ENCODE results near the gene MRLN. TPM values are rescaled to one million over a fixed set of nuclear protein-coding genes. Genes with fewer than 3 reads are reported as not detected.

The MRLN gene
- total RNA-seq, 2 donors from 2014 or later, result not detected

GRCh38 chr10:59724098-59724938 lies 28.9 kb downstream of the MRLN start:
- H3K4me1 Mint-ChIP-seq, result no peaks in the 10 kb centered on the region
- no peaks in the 10 kb centered on the region for H3K27me3 Mint-ChIP-seq (ENCODE audit: insufficient read depth)
- H3K4me3 ChIP-seq (ENCODE audit: low read length), result no peak overlapping the region
- peaks cover 6% of the 10 kb centered on the region for H3K9me3 ChIP-seq (ENCODE audit: control insufficient read depth, low read length)
- H3K9ac ChIP-seq (ENCODE audit: extremely low read depth, low read length, poor library complexity, severe bottlenecking), result no peak overlapping the region
- H3K36me3 ChIP-seq (ENCODE audit: control insufficient read depth, insufficient read depth, low read length), result no peaks in the 10 kb centered on the region
- H3K4me1 ChIP-seq (ENCODE audit: control insufficient read depth, insufficient read depth, low read length), result no peaks in the 10 kb centered on the region
- H3K27me3 ChIP-seq (ENCODE audit: control insufficient read depth, insufficient read depth, low read length, poor library complexity, severe bottlenecking), result no peaks in the 10 kb centered on the region
- H3K27ac Mint-ChIP-seq, result no peak overlapping the region
- TF ChIP-seq CTCF (conservative IDR thresholded peaks at IDR 0.05), result no peak
- H3K27ac ChIP-seq (ENCODE audit: low read depth, low read length), result no peak overlapping the region
- H3K4me3 Mint-ChIP-seq, result no peak overlapping the region
- H3K36me3 Mint-ChIP-seq (ENCODE audit: low read depth), result no peaks in the 10 kb centered on the region
- H3K9me3 Mint-ChIP-seq, result peaks cover 5% of the 10 kb centered on the region
- WGBS, 2 experiments (ENCODE audit: insufficient coverage in 1 of 2, insufficient read length in 1 of 2), result 90 to 100% methylated on average over 2 of the region's 3 CpGs
- no peak for DNase-seq

GRCh38 chr10:59720377-59720776 lies 32.9 kb downstream of the MRLN start:
- H3K4me3 ChIP-seq (ENCODE audit: low read length), result no peak overlapping the region
- H3K4me1 ChIP-seq (ENCODE audit: control insufficient read depth, insufficient read depth, low read length), result no peaks in the 10 kb centered on the region
- TF ChIP-seq CTCF (conservative IDR thresholded peaks at IDR 0.05), result no peak
- no peaks in the 10 kb centered on the region for H3K27me3 Mint-ChIP-seq (ENCODE audit: insufficient read depth)
- H3K27ac Mint-ChIP-seq, result no peak overlapping the region
- H3K9ac ChIP-seq (ENCODE audit: extremely low read depth, low read length, poor library complexity, severe bottlenecking), result no peak overlapping the region
- peaks cover 6% of the 10 kb centered on the region for H3K9me3 ChIP-seq (ENCODE audit: control insufficient read depth, low read length)
- no peaks in the 10 kb centered on the region for H3K36me3 ChIP-seq (ENCODE audit: control insufficient read depth, insufficient read depth, low read length)
- no peak for DNase-seq
- no peak overlapping the region for H3K4me3 Mint-ChIP-seq
- no peaks in the 10 kb centered on the region for H3K4me1 Mint-ChIP-seq
- H3K9me3 Mint-ChIP-seq, result peaks cover 5% of the 10 kb centered on the region
- H3K27ac ChIP-seq (ENCODE audit: low read depth, low read length), result no peak overlapping the region
- H3K27me3 ChIP-seq (ENCODE audit: control insufficient read depth, insufficient read depth, low read length, poor library complexity, severe bottlenecking), result no peaks in the 10 kb centered on the region
- H3K36me3 Mint-ChIP-seq (ENCODE audit: low read depth), result no peaks in the 10 kb centered on the region

- Histone ChIP-seq H3K4me1 (ENCODE audit: control insufficient read depth, insufficient read depth, low read length) (no peaks in the 10 kb centered on the region), H3K9me3 (ENCODE audit: control insufficient read depth, low read length) (peaks cover 6% of the 10 kb centered on the region), H3K27me3 (ENCODE audit: control insufficient read depth, insufficient read depth, low read length, poor library complexity, severe bottlenecking) (no peaks in the 10 kb centered on the region), H3K36me3 (ENCODE audit: control insufficient read depth, insufficient read depth, low read length) (no peaks in the 10 kb centered on the region), H3K27ac (ENCODE audit: low read depth, low read length) (no peak overlapping the region), H3K9ac (ENCODE audit: extremely low read depth, low read length, poor library complexity, severe bottlenecking) (no peak overlapping the region), H3K4me3 (ENCODE audit: low read length) (no peak overlapping the region)
- WGBS, 2 experiments (ENCODE audit: insufficient coverage in 1 of 2, insufficient read length in 1 of 2), result 58% methylated on average over 2 of the region's 2 CpGs; no CpG with 5 or more reads in 1 of the 2 experiments
- no peak for DNase-seq
- H3K36me3 Mint-ChIP-seq (ENCODE audit: low read depth), result no peaks in the 10 kb centered on the region
- H3K4me3 Mint-ChIP-seq, result no peak overlapping the region
- peak; percentile 63 for TF ChIP-seq CTCF (conservative IDR thresholded peaks at IDR 0.05)
- H3K27ac Mint-ChIP-seq, result no peak overlapping the region
- no peaks in the 10 kb centered on the region for H3K4me1 Mint-ChIP-seq
- peaks cover 5% of the 10 kb centered on the region for H3K9me3 Mint-ChIP-seq
- no peaks in the 10 kb centered on the region for H3K27me3 Mint-ChIP-seq (ENCODE audit: insufficient read depth)
Observed at GRCh38 chr10:59719374-59719773, 33.9 kb downstream of the MRLN start.

Measured in endodermal cell (in vitro differentiated cells).